PC-3 (cell line): ENCODE data around the gene CD248. TPM values are rescaled to one million over a fixed set of nuclear protein-coding genes. Genes with fewer than 3 reads are reported as not detected.

Experiments used
- ATAC-seq: fragments of 200-7000 bp; cut with Tn5 transposase; 2 replicates; pipeline ENCODE4 v1.9.1; 2020; ENCODE audit warnings: mild to moderate bottlenecking, moderate library complexity
- BruUV-seq: library from RNA; stranded (reverse); fragments of 400-500 nt; replicated peaks from 2 replicates; lab custom pipeline; 2021; lab: Mats Ljungman, UMichigan
- CTCF ChIA-PET: fragments of 300-600 bp; sonication (Branson Sonifier 250); formaldehyde crosslinking; loops from one replicate; lab custom pipeline; 2022; ENCODE audit warnings: antibody characterized with exemption; lab: Charles Lee
- POLR2A ChIA-PET: fragments of 300-600 bp; sonication (Branson Sonifier 250); formaldehyde crosslinking; loops from one replicate; lab custom pipeline; 2022; ENCODE audit warnings: antibody characterized with exemption; ENCODE audit not compliant: unreplicated experiment; lab: Charles Lee
- DNase-seq: peaks from one replicate; pipeline ENCODE4 v3.0.0-alpha.2; 2015
- H2AFZ ChIP-seq: fragments of 300-600 bp; sonication (generic); 2 replicates; pipeline ENCODE4 v1.6.0; 2016; ENCODE audit warnings: antibody characterized with exemption, low read length
- H3F3A ChIP-seq: fragments of 300-600 bp; sonication (generic); one replicate; pipeline ENCODE4 v1.6.0; 2017; ENCODE audit warnings: antibody characterized with exemption, low read length, control low read depth, mild to moderate bottlenecking; ENCODE audit not compliant: unreplicated experiment
- H3K27ac ChIP-seq: fragments of 300-600 bp; sonication (generic); 2 replicates; pipeline ENCODE4 v1.5.1; 2016; ENCODE audit warnings: mild to moderate bottlenecking, low read length
- H3K27me3 ChIP-seq: fragments of 300-600 bp; sonication (generic); 2 replicates; pipeline ENCODE4 v1.6.1; 2016; ENCODE audit warnings: low read length, mixed read lengths
- H3K36me3 ChIP-seq: fragments of 300-600 bp; sonication (generic); 2 replicates; pipeline ENCODE4 v1.6.1; 2016; ENCODE audit warnings: low read depth, mixed run types, low read length, mixed read lengths
- H3K4me1 ChIP-seq: fragments of 300-600 bp; sonication (generic); 2 replicates; pipeline ENCODE4 v1.5.1; 2016; ENCODE audit warnings: low read length; ENCODE audit not compliant: insufficient read depth
- H3K4me2 ChIP-seq: fragments of 300-600 bp; sonication (generic); 2 replicates; pipeline ENCODE4 v1.6.0; 2016; ENCODE audit warnings: low read length
- H3K4me3 ChIP-seq: fragments of 300-600 bp; sonication (generic); 2 replicates; pipeline ENCODE4 v1.5.1; 2016; ENCODE audit warnings: mild to moderate bottlenecking, low read length, mixed read lengths
- H3K79me2 ChIP-seq: fragments of 300-600 bp; sonication (generic); 2 replicates; pipeline ENCODE4 v1.6.1; 2017; ENCODE audit warnings: low read length, mixed read lengths
- H3K9ac ChIP-seq: fragments of 300-600 bp; sonication (generic); 2 replicates; pipeline ENCODE4 v1.6.0; 2016; ENCODE audit warnings: mild to moderate bottlenecking, low read length
- H3K9me2 ChIP-seq: fragments of 300-600 bp; sonication (generic); replicated peaks from 2 replicates; pipeline ENCODE4 v1.6.1; 2016; ENCODE audit warnings: mixed run types, low read length, mixed read lengths
- H3K9me3 ChIP-seq: fragments of 300-600 bp; sonication (generic); 2 replicates; pipeline ENCODE4 v1.6.1; 2016; ENCODE audit warnings: low read length, mixed read lengths
- H4K20me1 ChIP-seq: fragments of 300-600 bp; sonication (generic); 2 replicates; pipeline ENCODE4 v1.6.1; 2016; ENCODE audit warnings: low read length, mixed read lengths
- EZH2 ChIP-seq: fragments of 300-600 bp; sonication (generic); IDR thresholded peaks from one replicate; pipeline ENCODE4 v1.6.1; 2017; ENCODE audit warnings: antibody characterized with exemption, mild to moderate bottlenecking, low read length; ENCODE audit not compliant: unreplicated experiment
- EZH2phosphoT487 ChIP-seq: fragments of 300-600 bp; sonication (generic); IDR thresholded peaks from 2 replicates; pipeline ENCODE4 v1.6.1; 2018; ENCODE audit warnings: mild to moderate bottlenecking, antibody characterized with exemption, low read length, borderline replicate concordance
- intact Hi-C: fragments of 100-400 bp; cut with micrococcal nuclease; formaldehyde crosslinking; loops from 2 replicates; pipeline ENCODE4 v1.9.0; 2023
- total RNA-seq: library from RNA; depleted of rRNA; stranded (reverse); fragments of >200 nt; gene quantifications from 2 replicates; pipeline ENCODE4 v1.2.3, GENCODE V29; 2014
- TF ChIP-seq, protein P1 (sequence below): fragments of 300-600 bp; sonication (generic); conservative IDR thresholded peaks from 2 replicates; pipeline ENCODE4 v1.5.1; 2017; ENCODE audit warnings: antibody characterized with exemption, low read depth, mild to moderate bottlenecking, low read length

CD248 gene
- total RNA-seq, 1 experiment from 2014 or later: not detected

DNA sequence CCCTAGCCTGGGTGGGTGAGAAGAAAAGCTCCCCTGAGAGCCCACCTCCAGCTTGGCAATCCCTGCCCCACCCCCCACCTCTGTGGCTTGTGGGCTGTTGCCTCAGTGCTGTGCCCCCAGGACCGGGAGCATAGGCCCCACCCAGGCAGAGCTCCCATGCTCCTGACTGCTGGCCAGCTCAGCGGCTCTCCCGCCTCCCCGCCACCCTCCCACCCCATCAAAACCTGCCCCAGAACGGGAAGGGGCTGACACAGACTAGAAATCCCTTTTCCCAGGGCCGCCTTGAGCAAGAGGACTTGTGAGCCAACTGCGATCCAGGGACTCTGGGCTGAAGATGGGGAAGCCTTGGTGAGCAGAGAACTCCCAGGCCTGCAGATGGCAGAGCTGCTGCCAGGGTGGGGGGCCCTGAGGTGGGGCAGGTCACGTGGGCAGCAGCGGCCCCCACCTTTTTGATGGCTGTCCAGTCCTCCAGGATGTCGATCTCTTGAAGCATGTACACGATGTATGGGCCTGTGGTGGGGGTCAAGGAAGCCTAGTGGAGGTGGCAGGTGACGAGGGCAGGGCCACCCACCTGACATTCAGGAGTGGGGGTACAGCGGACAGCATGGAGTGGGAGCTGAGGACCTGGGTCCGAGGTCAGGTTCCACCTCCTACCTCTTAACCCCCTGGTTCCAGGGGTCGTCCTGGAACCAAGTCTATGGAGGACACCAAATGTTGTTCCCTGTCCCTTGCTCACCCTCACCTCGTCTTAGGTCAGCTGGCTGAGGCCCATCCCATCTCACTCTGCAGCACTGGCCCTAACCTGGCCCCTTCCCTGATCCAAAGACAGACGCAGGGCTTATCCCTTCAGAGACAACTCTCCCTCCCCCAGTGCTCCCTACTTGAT is 21.7 kb upstream of the CD248 start:
- POLR2A ChIA-PET: interaction anchor here (0.7 kb wide), 1 partner anchor 75 kb away, joined by 3 read pairs; no protein-coding TSS in a partner anchor
- Histone ChIP-seq H2AFZ (no peak overlapping the region), H3K9me3 (no peaks in the 10 kb centered on the region), H3K27ac (no peak overlapping the region), H3K4me3 (no peak overlapping the region), H3K9me2 (no peaks in the 10 kb centered on the region), H3K4me2 (no peak overlapping the region), H3K79me2 (peaks cover 26% of the 10 kb centered on the region), H3K9ac (no peak overlapping the region), H3K27me3 (no peaks in the 10 kb centered on the region), H3K36me3 (peaks cover 17% of the 10 kb centered on the region; the same call in 1 of the 2 replicates), H3F3A (peaks cover 7% of the 10 kb centered on the region), H3K4me1 (peaks cover 35% of the 10 kb centered on the region), H4K20me1 (no peaks in the 10 kb centered on the region)
- DNase-seq (no peak), ATAC-seq (no peak)
- intact Hi-C loops: no loop called here
- TF ChIP-seq, protein P1, sequence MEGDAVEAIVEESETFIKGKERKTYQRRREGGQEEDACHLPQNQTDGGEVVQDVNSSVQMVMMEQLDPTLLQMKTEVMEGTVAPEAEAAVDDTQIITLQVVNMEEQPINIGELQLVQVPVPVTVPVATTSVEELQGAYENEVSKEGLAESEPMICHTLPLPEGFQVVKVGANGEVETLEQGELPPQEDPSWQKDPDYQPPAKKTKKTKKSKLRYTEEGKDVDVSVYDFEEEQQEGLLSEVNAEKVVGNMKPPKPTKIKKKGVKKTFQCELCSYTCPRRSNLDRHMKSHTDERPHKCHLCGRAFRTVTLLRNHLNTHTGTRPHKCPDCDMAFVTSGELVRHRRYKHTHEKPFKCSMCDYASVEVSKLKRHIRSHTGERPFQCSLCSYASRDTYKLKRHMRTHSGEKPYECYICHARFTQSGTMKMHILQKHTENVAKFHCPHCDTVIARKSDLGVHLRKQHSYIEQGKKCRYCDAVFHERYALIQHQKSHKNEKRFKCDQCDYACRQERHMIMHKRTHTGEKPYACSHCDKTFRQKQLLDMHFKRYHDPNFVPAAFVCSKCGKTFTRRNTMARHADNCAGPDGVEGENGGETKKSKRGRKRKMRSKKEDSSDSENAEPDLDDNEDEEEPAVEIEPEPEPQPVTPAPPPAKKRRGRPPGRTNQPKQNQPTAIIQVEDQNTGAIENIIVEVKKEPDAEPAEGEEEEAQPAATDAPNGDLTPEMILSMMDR: no peak
- TF ChIP-seq EZH2phosphoT487 (no peak), EZH2 (no peak)
- CTCF ChIA-PET: no interaction called here
- BruUV-seq: no TSS peak

DNA sequence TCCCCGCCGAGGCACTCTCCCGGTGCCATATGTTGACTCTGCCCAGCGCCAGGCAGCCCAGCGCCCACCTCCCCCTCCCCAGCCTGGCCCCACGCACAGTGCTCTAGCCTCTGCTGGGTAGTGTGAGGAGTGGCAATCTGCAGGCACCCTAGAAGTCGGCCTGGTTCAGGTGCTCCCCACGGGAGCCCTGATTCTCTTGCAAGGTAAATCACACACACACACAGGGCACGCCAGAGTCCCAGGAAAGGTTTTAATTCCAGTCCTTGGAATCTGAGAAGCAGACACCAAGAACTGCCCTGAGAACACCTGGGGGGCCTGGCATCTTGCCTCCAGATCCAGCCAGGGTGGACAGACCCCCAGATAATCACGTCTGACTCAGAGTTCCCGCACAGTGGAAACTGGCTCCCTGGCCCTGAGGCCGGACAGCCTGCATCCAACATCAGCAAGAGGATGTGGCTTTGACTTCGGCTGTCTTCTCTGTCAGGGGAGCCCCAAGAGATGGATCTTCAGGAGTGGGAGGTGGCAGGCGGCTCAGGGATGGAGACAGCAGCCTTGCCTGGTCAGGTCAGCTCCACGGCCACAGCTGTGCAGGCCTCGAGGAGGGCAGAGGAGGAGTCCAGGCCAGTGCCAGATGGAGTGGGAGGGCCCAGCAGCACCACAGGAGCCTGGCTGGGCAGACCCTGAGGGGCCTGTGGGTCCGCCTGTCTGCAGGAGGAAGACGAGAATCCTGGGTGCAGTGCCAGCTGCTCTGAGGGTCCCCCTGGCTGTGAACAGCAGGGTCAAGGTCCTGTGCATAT is 20.5 kb upstream of the CD248 start:
- Histone ChIP-seq H3K27me3 (no peaks in the 10 kb centered on the region), H4K20me1 (no peaks in the 10 kb centered on the region), H2AFZ (no peak overlapping the region), H3F3A (peaks cover 7% of the 10 kb centered on the region), H3K36me3 (peaks cover 27% of the 10 kb centered on the region; the same call in 1 of the 2 replicates), H3K4me2 (peak overlapping the region; percentile 96), H3K9me3 (no peaks in the 10 kb centered on the region), H3K9me2 (no peaks in the 10 kb centered on the region), H3K27ac (peak overlapping the region; percentile 96), H3K4me3 (no peak overlapping the region), H3K4me1 (peaks cover 31% of the 10 kb centered on the region), H3K9ac (peak overlapping the region; percentile 44), H3K79me2 (peaks cover 17% of the 10 kb centered on the region)
- BruUV-seq: no TSS peak
- CTCF ChIA-PET: interaction anchor here (2.6 kb wide), 1 partner anchor 25 kb away, joined by 21 read pairs; no protein-coding TSS in a partner anchor
- no peak for DNase-seq
- intact Hi-C loops: no loop called here
- POLR2A ChIA-PET: interaction anchor here (1.2 kb wide), 1 partner anchor 48 kb away, joined by 11 read pairs; the partner anchor contains the start of gene YIF1A
- TF ChIP-seq EZH2 (no peak), EZH2phosphoT487 (no peak)
- TF ChIP-seq, protein P1: no peak
- ATAC-seq: no peak
